Neural crest cell (in vitro differentiated cells): ENCODE measurements around the gene NAV2. TPM values are rescaled to one million over a fixed set of nuclear protein-coding genes. Genes with fewer than 3 reads are reported as not detected.

Source experiments
- DNase-seq: peaks from one replicate; pipeline ENCODE4 v3.0.0; 2021; ENCODE audit warnings: low read depth, mixed read lengths, low spot score
- H3K27ac Mint-ChIP-seq: one replicate; pipeline ENCODE4 v1.8.0; 2021; ENCODE audit warnings: mild to moderate bottlenecking, mixed read lengths; ENCODE audit not compliant: unreplicated experiment
- H3K27me3 Mint-ChIP-seq: 2 replicates; pipeline ENCODE4 v1.8.0; 2021; ENCODE audit warnings: low read depth, mild to moderate bottlenecking, mixed read lengths
- H3K36me3 Mint-ChIP-seq: 2 replicates; pipeline ENCODE4 v1.8.0; 2021; ENCODE audit warnings: low read depth, mild to moderate bottlenecking, mixed read lengths
- H3K4me1 Mint-ChIP-seq: 2 replicates; pipeline ENCODE4 v1.8.0; 2021; ENCODE audit warnings: mixed read lengths
- H3K4me3 Mint-ChIP-seq: one replicate; pipeline ENCODE4 v1.8.0; 2021; ENCODE audit warnings: mild to moderate bottlenecking, mixed read lengths
- H3K9me3 Mint-ChIP-seq: 2 replicates; pipeline ENCODE4 v1.8.0; 2021; ENCODE audit warnings: mixed read lengths
- total RNA-seq: library from RNA; stranded (reverse); gene quantifications from 2 replicates; pipeline ENCODE4 v1.2.1, GENCODE V29; 2021
- TF ChIP-seq, protein P1 (sequence below): fragments of 200-600 bp; sonication (generic); conservative IDR thresholded peaks from 2 replicates; pipeline ENCODE4 v1.5.0; 2021; ENCODE audit warnings: antibody characterized with exemption, mild to moderate bottlenecking

The NAV2 gene
- total RNA-seq, 1 donor from 2014 or later: 14.1 TPM

GRCh38 chr11:19785265-19785664 lies 72.6 kb downstream of the NAV2 start:
- Mint-ChIP-seq H3K27ac (no peak overlapping the region), H3K9me3 (peaks cover 2% of the 10 kb centered on the region), H3K36me3 (no peaks in the 10 kb centered on the region), H3K4me3 (no peak overlapping the region), H3K27me3 (no peaks in the 10 kb centered on the region), H3K4me1 (peaks cover 19% of the 10 kb centered on the region)
- TF ChIP-seq, protein P1, sequence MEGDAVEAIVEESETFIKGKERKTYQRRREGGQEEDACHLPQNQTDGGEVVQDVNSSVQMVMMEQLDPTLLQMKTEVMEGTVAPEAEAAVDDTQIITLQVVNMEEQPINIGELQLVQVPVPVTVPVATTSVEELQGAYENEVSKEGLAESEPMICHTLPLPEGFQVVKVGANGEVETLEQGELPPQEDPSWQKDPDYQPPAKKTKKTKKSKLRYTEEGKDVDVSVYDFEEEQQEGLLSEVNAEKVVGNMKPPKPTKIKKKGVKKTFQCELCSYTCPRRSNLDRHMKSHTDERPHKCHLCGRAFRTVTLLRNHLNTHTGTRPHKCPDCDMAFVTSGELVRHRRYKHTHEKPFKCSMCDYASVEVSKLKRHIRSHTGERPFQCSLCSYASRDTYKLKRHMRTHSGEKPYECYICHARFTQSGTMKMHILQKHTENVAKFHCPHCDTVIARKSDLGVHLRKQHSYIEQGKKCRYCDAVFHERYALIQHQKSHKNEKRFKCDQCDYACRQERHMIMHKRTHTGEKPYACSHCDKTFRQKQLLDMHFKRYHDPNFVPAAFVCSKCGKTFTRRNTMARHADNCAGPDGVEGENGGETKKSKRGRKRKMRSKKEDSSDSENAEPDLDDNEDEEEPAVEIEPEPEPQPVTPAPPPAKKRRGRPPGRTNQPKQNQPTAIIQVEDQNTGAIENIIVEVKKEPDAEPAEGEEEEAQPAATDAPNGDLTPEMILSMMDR: no peak
- DNase-seq: no peak

DNA sequence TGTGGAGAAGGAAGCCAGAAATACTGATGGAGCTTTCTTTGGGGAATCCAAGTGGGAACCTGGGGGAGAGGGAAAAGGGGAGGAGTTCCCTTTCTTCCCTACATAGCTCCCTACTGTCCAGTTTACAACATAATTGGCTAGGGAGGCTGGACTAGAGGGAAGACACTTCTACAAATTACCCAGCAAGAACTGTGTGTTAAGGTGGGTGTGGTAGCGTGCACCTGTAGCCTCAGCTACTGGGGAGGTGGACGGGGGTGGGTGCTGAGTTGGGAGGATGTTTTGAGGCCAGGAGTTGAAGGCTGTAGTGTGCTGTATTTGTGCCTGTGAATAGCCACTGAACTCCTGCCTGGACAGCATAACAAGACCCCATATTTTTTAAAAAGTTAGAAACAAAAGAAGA lies 74.0 kb downstream of the NAV2 start:
- peaks cover 2% of the 10 kb centered on the region for H3K9me3 Mint-ChIP-seq
- TF ChIP-seq, protein P1: no peak
- H3K27ac Mint-ChIP-seq: no peak overlapping the region
- peaks cover 5% of the 10 kb centered on the region for H3K4me1 Mint-ChIP-seq
- H3K36me3 Mint-ChIP-seq: no peaks in the 10 kb centered on the region
- no peak overlapping the region for H3K4me3 Mint-ChIP-seq
- no peak for DNase-seq
- no peaks in the 10 kb centered on the region for H3K27me3 Mint-ChIP-seq

- Mint-ChIP-seq H3K27ac (no peak overlapping the region), H3K27me3 (no peaks in the 10 kb centered on the region), H3K4me3 (no peak overlapping the region), H3K4me1 (no peaks in the 10 kb centered on the region), H3K36me3 (no peaks in the 10 kb centered on the region), H3K9me3 (no peaks in the 10 kb centered on the region)
- no peak for DNase-seq
- TF ChIP-seq, protein P1: no peak
Measured at GRCh38 chr11:19788435-19788834, 75.8 kb downstream of the NAV2 start.

DNA sequence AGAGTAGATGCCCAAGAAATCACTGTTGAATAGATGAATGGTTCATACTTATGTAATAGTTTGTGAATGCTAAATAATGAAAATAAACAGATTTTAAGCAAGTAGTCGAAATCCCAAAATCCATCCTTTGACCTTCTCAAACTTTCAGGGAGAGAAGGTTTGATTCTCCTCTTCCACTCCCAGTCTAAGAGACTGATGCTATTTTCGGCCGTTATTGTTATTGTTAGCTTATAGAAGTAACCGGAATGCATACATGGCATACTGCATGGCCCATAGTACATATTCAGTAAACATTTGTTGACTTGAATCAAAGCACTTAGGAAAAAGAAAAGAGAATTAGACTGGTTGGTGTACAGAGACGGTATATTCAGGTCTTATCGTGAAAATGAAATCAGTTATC lies 76.6 kb downstream of the NAV2 start:
- TF ChIP-seq, protein P1: no peak
- no peak overlapping the region for H3K4me3 Mint-ChIP-seq
- no peaks in the 10 kb centered on the region for H3K27me3 Mint-ChIP-seq
- H3K36me3 Mint-ChIP-seq: no peaks in the 10 kb centered on the region
- no peaks in the 10 kb centered on the region for H3K4me1 Mint-ChIP-seq
- no peaks in the 10 kb centered on the region for H3K9me3 Mint-ChIP-seq
- no peak overlapping the region for H3K27ac Mint-ChIP-seq
- DNase-seq: no peak

- no peaks in the 10 kb centered on the region for H3K9me3 Mint-ChIP-seq
- no peaks in the 10 kb centered on the region for H3K36me3 Mint-ChIP-seq
- H3K27ac Mint-ChIP-seq: no peak overlapping the region
- H3K4me3 Mint-ChIP-seq: no peak overlapping the region
- TF ChIP-seq, protein P1: no peak
- H3K27me3 Mint-ChIP-seq: no peaks in the 10 kb centered on the region
- no peaks in the 10 kb centered on the region for H3K4me1 Mint-ChIP-seq
- DNase-seq: no peak
Measured at GRCh38 chr11:19789835-19790710, 77.4 kb downstream of the NAV2 start.
